Epithelial cell of proximal tubule (primary cell): Measurements from ENCODE around the gene RHOC. TPM values are rescaled to one million over a fixed set of nuclear protein-coding genes. Genes with fewer than 3 reads are reported as not detected.
"Not testable (repeated sequence)": the region's sequence is repeated elsewhere in the genome, so short reads cannot be mapped to it uniquely, and the experiment has no call there.

Experiments
- DNase-seq: peaks from one replicate; pipeline ENCODE4 v3.0.0-alpha.2; 2011; ENCODE audit warnings: low read depth
- H3K4me3 ChIP-seq: 2 replicates; pipeline ENCODE4 v1.5.1; 2011; ENCODE audit warnings: low read depth, mild to moderate bottlenecking, low read length
- total RNA-seq: library from RNA; depleted of rRNA; stranded (reverse); fragments of >200 nt; gene quantifications from 2 replicates; pipeline ENCODE4 v1.2.3, GENCODE V29; 2015
- TF ChIP-seq, protein P1 (sequence below): conservative IDR thresholded peaks from 2 replicates; pipeline ENCODE4 v1.5.1; 2012; ENCODE audit warnings: low read depth, mild to moderate bottlenecking, low read length

The RHOC gene
- total RNA-seq, 1 donor from 2014 or later: 1,011 TPM

GRCh38 chr1:112735752-112736151, 28.8 kb upstream of the RHOC start:
- H3K4me3 ChIP-seq: no peak overlapping the region
- DNase-seq: peak; percentile 91
- TF ChIP-seq, protein P1, sequence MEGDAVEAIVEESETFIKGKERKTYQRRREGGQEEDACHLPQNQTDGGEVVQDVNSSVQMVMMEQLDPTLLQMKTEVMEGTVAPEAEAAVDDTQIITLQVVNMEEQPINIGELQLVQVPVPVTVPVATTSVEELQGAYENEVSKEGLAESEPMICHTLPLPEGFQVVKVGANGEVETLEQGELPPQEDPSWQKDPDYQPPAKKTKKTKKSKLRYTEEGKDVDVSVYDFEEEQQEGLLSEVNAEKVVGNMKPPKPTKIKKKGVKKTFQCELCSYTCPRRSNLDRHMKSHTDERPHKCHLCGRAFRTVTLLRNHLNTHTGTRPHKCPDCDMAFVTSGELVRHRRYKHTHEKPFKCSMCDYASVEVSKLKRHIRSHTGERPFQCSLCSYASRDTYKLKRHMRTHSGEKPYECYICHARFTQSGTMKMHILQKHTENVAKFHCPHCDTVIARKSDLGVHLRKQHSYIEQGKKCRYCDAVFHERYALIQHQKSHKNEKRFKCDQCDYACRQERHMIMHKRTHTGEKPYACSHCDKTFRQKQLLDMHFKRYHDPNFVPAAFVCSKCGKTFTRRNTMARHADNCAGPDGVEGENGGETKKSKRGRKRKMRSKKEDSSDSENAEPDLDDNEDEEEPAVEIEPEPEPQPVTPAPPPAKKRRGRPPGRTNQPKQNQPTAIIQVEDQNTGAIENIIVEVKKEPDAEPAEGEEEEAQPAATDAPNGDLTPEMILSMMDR: no peak

DNA sequence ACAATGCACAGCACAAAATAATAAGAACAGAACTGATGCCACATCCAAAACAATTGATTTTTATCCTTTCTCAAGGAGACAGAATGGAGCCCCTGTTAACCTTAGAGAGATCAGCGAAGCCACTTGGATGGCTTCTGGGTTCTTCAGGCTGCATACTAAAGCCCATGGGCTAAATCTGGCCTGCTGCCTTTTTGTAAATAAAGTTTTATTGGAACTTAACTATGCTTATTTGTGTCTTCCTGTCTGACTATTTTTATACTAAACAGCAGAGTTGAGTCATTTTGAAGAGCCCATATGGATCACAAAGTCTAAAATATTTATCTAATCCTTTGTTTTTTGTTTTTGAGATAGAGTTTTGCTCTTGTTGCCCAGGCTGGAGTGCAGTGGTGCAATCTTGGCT, 24.5 kb upstream of the RHOC start:
- no peak for DNase-seq
- TF ChIP-seq, protein P1: no peak
- no peak overlapping the region for H3K4me3 ChIP-seq

DNA sequence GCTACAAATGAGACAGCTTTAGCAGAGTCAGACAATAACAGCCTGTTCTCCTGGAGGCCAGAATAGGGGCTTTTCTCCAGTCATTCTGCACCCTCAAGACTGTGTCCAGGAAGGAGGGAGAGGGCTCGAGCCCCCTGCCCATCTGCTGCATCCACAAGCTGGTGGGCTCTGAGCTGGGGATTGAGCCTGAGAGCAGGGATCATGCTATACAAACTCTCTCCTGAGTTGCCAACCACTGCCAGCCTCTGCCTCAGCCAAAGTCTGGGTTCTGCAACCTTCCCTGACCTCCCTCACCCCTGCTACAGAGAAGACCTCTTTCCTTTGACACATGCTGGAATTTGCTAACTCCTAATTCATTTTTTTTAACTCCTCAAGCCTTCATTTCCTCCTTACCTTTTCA, 23.0 kb upstream of the RHOC start:
- TF ChIP-seq, protein P1: no peak
- no peak for DNase-seq
- H3K4me3 ChIP-seq: no peak overlapping the region

DNA sequence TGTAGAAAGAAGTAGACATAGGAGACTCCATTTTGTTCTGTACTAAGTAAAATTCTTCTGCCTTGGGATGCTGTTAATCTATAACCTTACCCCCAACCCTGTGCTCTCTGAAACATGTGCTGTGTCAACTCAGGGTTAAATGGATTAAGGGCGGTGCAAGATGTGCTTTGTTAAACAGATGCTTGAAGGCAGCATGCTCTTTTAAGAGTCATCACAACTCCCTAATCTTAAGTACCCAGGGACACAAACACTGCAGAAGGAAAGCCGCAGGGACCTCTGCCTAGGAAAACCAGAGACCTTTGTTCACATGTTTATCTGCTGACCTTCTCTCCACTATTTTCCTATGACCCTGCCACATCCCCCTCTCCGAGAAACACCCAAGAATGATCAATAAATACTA, 22.1 kb upstream of the RHOC start:
- DNase-seq, H3K4me3 ChIP-seq: not testable (repeated sequence)

GRCh38 chr1:112728306-112728971, 21.5 kb upstream of the RHOC start:
- DNase-seq, H3K4me3 ChIP-seq: not testable (repeated sequence)

GRCh38 chr1:112727716-112728115, 20.8 kb upstream of the RHOC start:
- no peak for DNase-seq
- H3K4me3 ChIP-seq: no peak overlapping the region
- TF ChIP-seq, protein P1: peak; percentile 32

DNA sequence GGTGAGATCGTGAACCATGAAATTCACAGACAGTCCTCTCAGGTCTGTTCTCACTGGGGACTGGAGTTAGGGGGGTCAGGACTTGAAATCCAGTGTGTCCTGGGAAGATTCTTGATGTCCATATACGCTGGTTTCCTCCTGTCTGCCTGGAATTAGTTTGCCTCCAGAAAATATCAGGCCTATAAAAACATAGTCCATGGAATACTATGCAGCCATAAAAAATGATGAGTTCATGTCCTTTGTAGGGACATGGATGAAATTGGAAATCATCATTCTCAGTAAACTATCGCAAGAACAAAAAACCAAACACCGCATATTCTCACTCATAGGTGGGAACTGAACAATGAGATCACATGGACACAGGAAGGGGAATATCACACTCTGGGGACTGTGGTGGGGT, 17.3 kb upstream of the RHOC start:
- not testable (repeated sequence) for DNase-seq

DNA sequence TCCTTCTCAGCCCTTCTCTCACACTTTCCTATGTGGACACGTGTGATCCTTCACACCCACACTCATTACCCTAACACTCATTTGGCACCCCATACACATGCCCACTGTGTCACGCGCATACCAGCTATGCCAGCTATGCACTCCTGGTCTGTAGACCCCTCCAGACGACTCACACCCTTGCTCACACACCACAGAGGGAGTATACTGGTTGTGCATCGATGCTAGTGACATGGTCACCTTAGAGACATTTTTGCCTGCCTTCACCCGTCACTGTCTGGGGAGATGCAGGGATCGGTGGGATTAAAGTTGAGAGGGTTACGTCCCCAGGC, 16.5 kb upstream of the RHOC start:
- TF ChIP-seq, protein P1: no peak
- no peak for DNase-seq
- no peak overlapping the region for H3K4me3 ChIP-seq

More for the DNA sequence above, 17.3 kb upstream of the RHOC start:
- not testable (repeated sequence) for H3K4me3 ChIP-seq
